HUES6 (cell line): ENCODE data around the gene TTC21A.
A peak's percentile ranks its signal among the peaks of the same experiment; 100 is the strongest.

Source experiments
- H3K27ac ChIP-seq: 2 replicates; pipeline ENCODE4 v1.7.0; 2013; ENCODE audit warnings: low read depth, mild to moderate bottlenecking, low read length, inconsistent platforms
- H3K27me3 ChIP-seq: 2 replicates; pipeline ENCODE4 v1.6.1; 2013; ENCODE audit warnings: low read length; ENCODE audit not compliant: control insufficient read depth, insufficient read depth
- H3K36me3 ChIP-seq: 2 replicates; pipeline ENCODE4 v1.6.1; 2013; ENCODE audit warnings: low read length; ENCODE audit not compliant: control insufficient read depth, insufficient read depth
- H3K4me1 ChIP-seq: 2 replicates; pipeline ENCODE4 v1.6.1; 2013; ENCODE audit warnings: low read length; ENCODE audit not compliant: control insufficient read depth, insufficient read depth
- H3K4me3 ChIP-seq: 2 replicates; pipeline ENCODE4 v1.5.1; 2013; ENCODE audit warnings: low read depth, low read length
- H3K9ac ChIP-seq: one replicate; pipeline ENCODE4 v1.6.1; 2013; ENCODE audit warnings: mild to moderate bottlenecking, low read length
- H3K9me3 ChIP-seq: 2 replicates; pipeline ENCODE4 v1.6.1; 2013; ENCODE audit warnings: low read depth, low read length; ENCODE audit not compliant: control insufficient read depth, insufficient read depth

Gene TTC21A

DNA sequence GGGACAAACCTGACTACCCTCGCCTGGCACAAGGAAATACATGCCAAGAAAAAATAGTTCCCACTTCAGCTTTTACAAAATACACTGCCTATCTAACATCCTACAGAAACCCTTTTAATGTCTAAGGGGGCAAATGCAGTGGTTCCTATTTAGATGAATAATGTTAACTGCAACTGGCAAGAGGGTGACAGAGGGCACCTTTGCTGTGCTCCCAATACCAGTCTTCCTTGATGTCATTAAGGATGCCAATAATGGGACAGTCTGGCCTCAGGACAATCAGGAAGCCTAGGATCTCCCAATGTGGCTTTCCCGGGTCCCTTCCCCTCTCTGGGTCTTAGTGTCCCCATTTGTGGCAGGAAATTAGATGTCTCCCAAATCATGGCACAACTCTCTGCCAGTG, 32.0 kb downstream of the TTC21A start:
- H3K4me3 ChIP-seq, result no peak overlapping the region
- H3K27me3 ChIP-seq, result no peaks in the 10 kb centered on the region
- H3K9ac ChIP-seq, result no peak overlapping the region
- H3K27ac ChIP-seq, result no peak overlapping the region
- H3K9me3 ChIP-seq, result no peaks in the 10 kb centered on the region
- peaks cover 42% of the 10 kb centered on the region for H3K36me3 ChIP-seq
- no peaks in the 10 kb centered on the region for H3K4me1 ChIP-seq

DNA sequence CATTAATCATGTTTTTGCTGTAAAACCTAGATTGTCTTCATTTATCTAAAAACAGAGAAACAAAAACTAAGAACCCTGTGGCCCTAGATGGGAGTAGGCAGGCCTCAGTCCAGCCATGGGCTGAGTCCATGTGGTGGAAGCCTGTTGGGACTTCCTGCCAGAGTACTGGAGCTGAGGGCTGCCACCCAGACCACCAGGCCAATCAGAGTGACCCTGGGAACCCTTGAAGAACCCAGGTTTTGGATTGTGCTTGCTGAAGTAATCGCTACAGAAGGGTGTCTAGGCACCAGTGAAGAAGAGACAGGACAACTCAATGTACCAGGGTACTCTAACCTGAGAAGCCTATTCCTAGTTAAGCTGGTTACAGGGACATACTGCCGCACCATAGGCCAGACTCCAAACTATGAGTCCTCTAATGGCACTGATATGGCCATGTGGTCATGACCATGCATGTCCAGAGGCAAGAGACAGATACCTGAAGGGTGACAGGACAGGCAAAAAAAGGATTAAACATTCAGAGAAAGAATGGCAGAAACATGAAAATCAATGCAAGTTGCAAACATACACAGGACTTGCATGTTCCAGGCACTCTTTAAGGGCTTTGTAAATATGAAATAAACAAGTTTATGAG, 33.0 kb downstream of the TTC21A start:
- Histone ChIP-seq H3K9ac (no peak overlapping the region), H3K36me3 (peaks cover 52% of the 10 kb centered on the region), H3K9me3 (no peaks in the 10 kb centered on the region), H3K4me1 (no peaks in the 10 kb centered on the region), H3K27me3 (no peaks in the 10 kb centered on the region), H3K27ac (no peak overlapping the region), H3K4me3 (no peak overlapping the region)

DNA sequence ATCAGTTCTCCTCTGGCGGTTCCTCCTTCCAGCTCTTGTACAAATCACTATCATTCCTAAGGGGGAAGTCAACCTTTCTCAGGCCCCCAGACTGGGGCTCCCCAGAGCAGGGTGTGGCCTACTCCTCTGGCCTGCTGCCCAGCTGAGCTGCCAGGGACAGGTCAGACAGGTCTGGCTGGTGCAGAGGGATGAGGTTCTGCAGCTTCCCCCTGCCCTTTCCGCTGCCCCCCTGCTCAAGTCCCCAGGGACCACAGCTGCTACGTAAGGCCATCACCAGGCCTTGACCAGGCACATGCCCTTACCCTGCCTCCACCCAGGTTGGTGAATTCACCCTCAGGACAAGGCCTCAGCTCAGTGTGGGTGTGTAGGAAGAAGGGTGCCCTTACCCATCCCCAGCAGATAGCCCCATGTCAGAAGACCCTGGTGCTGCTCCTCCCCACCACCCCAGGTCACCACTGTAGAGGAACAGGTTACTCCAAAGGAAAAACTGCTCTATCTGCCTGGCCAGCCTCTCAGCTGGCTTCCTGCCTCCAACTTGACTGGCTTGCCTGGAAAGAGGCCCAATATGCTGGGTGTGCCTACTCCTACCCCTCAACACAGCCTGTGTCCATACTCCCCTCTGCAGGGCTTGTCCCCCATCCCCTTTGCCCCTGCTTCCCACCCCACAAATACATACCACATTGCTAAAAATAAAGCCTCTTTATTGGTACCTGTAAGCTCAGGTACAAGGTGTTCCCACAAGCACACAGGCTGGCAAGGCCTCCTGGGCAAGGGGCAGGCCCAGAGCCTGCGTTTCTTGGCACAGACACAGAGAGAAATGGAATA, 33.9 kb downstream of the TTC21A start:
- H3K27ac ChIP-seq, result no peak overlapping the region
- no peak overlapping the region for H3K9ac ChIP-seq
- no peaks in the 10 kb centered on the region for H3K9me3 ChIP-seq
- H3K36me3 ChIP-seq, result peaks cover 62% of the 10 kb centered on the region
- no peaks in the 10 kb centered on the region for H3K27me3 ChIP-seq
- peaks cover 2% of the 10 kb centered on the region; the same call in 1 of the 2 replicates for H3K4me1 ChIP-seq
- H3K4me3 ChIP-seq, result no peak overlapping the region

DNA sequence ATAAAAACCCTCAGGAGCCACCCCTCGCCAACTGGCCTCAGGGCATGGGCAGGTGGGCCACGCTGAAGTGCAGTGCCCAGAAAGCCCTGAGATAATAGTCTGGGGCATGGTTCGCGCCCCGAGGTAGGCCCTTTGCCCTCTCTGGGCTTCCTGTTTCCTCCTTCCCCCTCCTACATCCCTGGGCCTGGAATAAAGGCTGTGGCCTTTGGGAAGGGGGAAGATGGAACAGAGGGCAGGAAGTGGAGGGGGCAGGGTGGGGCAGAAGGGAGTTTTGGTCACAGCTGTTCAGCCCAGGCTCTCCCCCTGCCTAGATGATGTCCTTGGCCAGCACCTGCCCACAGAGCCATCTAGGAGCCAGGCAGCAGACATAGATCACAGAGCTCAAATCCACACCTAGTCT, 34.6 kb downstream of the TTC21A start:
- H3K9ac ChIP-seq, result no peak overlapping the region
- H3K36me3 ChIP-seq, result peaks cover 66% of the 10 kb centered on the region
- no peaks in the 10 kb centered on the region for H3K27me3 ChIP-seq
- H3K27ac ChIP-seq, result no peak overlapping the region
- H3K4me3 ChIP-seq, result no peak overlapping the region
- H3K4me1 ChIP-seq, result peaks cover 9% of the 10 kb centered on the region
- no peaks in the 10 kb centered on the region for H3K9me3 ChIP-seq

- Histone ChIP-seq H3K9me3 (no peaks in the 10 kb centered on the region), H3K27me3 (no peaks in the 10 kb centered on the region), H3K4me3 (no peak overlapping the region), H3K9ac (no peak overlapping the region), H3K27ac (no peak overlapping the region), H3K4me1 (peaks cover 21% of the 10 kb centered on the region), H3K36me3 (peaks cover 66% of the 10 kb centered on the region)
Measured at GRCh38 chr3:39143051-39143885, 35.8 kb downstream of the TTC21A start.

GRCh38 chr3:39144095-39144747, 36.7 kb downstream of the TTC21A start:
- no peaks in the 10 kb centered on the region for H3K9me3 ChIP-seq
- peaks cover 66% of the 10 kb centered on the region for H3K36me3 ChIP-seq
- H3K9ac ChIP-seq, result no peak overlapping the region
- H3K27me3 ChIP-seq, result no peaks in the 10 kb centered on the region
- no peak overlapping the region for H3K27ac ChIP-seq
- H3K4me1 ChIP-seq, result peaks cover 31% of the 10 kb centered on the region
- no peak overlapping the region for H3K4me3 ChIP-seq

GRCh38 chr3:39144748-39145380, 37.4 kb downstream of the TTC21A start:
- no peak overlapping the region for H3K9ac ChIP-seq
- H3K4me1 ChIP-seq, result peaks cover 37% of the 10 kb centered on the region
- H3K9me3 ChIP-seq, result no peaks in the 10 kb centered on the region
- H3K27me3 ChIP-seq, result no peaks in the 10 kb centered on the region
- H3K27ac ChIP-seq, result no peak overlapping the region
- H3K36me3 ChIP-seq, result peaks cover 66% of the 10 kb centered on the region
- no peak overlapping the region for H3K4me3 ChIP-seq

- H3K27ac ChIP-seq, result no peak overlapping the region
- no peak overlapping the region for H3K4me3 ChIP-seq
- H3K9ac ChIP-seq, result no peak overlapping the region
- H3K9me3 ChIP-seq, result no peaks in the 10 kb centered on the region
- H3K36me3 ChIP-seq, result peaks cover 56% of the 10 kb centered on the region
- peaks cover 49% of the 10 kb centered on the region for H3K4me1 ChIP-seq
- no peaks in the 10 kb centered on the region for H3K27me3 ChIP-seq
Measured at GRCh38 chr3:39146083-39146501, 38.6 kb downstream of the TTC21A start.

DNA sequence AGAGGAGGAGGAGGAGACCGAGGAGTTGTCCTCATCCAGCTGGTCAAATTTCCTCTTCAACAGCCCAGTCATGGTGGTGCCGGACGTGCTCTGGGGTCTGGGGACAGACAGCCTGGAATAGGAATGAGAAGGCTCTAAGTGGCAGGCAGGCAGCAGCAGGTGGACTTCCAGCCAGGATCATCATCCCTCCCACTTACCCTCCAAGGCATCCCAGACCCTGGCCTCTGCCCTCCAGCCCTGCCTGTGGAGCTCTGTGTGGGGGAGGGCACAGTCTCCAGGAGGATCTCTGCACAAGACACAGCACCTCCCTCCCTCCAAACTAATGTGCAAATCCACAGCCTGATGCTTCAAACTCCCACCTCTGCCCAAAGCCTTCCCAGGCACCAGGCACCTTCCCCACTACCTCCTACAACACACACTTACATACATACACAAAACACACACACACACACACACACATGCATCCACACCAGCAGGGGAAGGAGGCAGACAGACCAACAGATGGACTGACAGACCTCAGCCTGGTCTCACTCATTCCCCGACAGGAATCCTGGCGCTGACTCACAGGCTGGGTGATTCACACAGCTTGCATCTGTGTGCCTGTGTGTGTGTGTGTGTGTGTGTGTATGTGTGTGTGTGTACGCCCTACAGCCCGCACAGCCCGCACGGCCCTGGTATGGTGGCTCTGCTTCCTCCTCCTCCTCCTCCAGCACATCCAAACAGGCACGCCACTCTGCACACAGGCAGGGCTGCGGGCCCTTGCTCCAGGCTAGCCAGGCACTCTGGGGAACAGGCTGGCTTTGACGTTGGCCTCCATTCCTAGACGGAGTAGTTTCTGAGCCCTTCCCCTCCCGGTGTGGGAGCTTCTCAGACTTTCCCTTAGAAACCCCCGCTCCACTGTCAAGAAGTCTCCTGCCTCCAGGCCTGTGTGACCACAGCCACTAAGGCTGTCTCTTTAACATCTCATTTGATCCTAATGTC, 39.4 kb downstream of the TTC21A start:
- Histone ChIP-seq H3K36me3 (peaks cover 49% of the 10 kb centered on the region), H3K9ac (peak overlapping the region; percentile 53), H3K4me1 (peaks cover 57% of the 10 kb centered on the region), H3K9me3 (no peaks in the 10 kb centered on the region), H3K4me3 (peak overlapping the region; percentile 29; the same call in 1 of the 2 replicates), H3K27ac (peak overlapping the region; percentile 4; the same call in 1 of the 2 replicates), H3K27me3 (no peaks in the 10 kb centered on the region)
